ENCODE results near the gene SPIB.

Gene SPIB

GRCh38 chr19:50449236-50449899, 30.6 kb downstream of the SPIB start:
- no peak for DNase-seq
- H3K36me3 ChIP-seq, result no peaks in the 10 kb centered on the region
- H3K9me3 ChIP-seq (ENCODE audit: severe bottlenecking), result no peaks in the 10 kb centered on the region
- no peak overlapping the region for H3K4me3 ChIP-seq (ENCODE audit: low read depth, low read length)
- TF ChIP-seq CTCF (IDR thresholded peaks at IDR 0.05; ENCODE audit: low read depth, low read length), result no peak
- H3K27me3 ChIP-seq (ENCODE audit: insufficient read depth, low read depth, severe bottlenecking), result no peaks in the 10 kb centered on the region
- H3K27ac ChIP-seq, result no peak overlapping the region

GRCh38 chr19:50450369-50451222, 31.9 kb downstream of the SPIB start:
- H3K9me3 ChIP-seq (ENCODE audit: severe bottlenecking), result no peaks in the 10 kb centered on the region
- H3K4me3 ChIP-seq (ENCODE audit: low read depth, low read length), result peak overlapping the region; percentile 53
- no peak overlapping the region for H3K27ac ChIP-seq
- no peaks in the 10 kb centered on the region for H3K27me3 ChIP-seq (ENCODE audit: insufficient read depth, low read depth, severe bottlenecking)
- peak; percentile 34 for DNase-seq
- H3K36me3 ChIP-seq, result no peaks in the 10 kb centered on the region
- TF ChIP-seq CTCF (IDR thresholded peaks at IDR 0.05; ENCODE audit: low read depth, low read length), result no peak

- no peaks in the 10 kb centered on the region for H3K9me3 ChIP-seq (ENCODE audit: severe bottlenecking)
- H3K36me3 ChIP-seq, result no peaks in the 10 kb centered on the region
- peak overlapping the region; percentile 53 for H3K4me3 ChIP-seq (ENCODE audit: low read depth, low read length)
- no peak overlapping the region for H3K27ac ChIP-seq
- no peaks in the 10 kb centered on the region for H3K27me3 ChIP-seq (ENCODE audit: insufficient read depth, low read depth, severe bottlenecking)
- no peak for TF ChIP-seq CTCF (IDR thresholded peaks at IDR 0.05; ENCODE audit: low read depth, low read length)
- no peak for DNase-seq
Measured at GRCh38 chr19:50451223-50451534, 32.4 kb downstream of the SPIB start.

- H3K9me3 ChIP-seq (ENCODE audit: severe bottlenecking), result no peaks in the 10 kb centered on the region
- no peak for DNase-seq
- H3K27me3 ChIP-seq (ENCODE audit: insufficient read depth, low read depth, severe bottlenecking), result no peaks in the 10 kb centered on the region
- H3K36me3 ChIP-seq, result no peaks in the 10 kb centered on the region
- no peak for TF ChIP-seq CTCF (IDR thresholded peaks at IDR 0.05; ENCODE audit: low read depth, low read length)
- no peak overlapping the region for H3K4me3 ChIP-seq (ENCODE audit: low read depth, low read length)
- no peak overlapping the region for H3K27ac ChIP-seq
Measured at GRCh38 chr19:50453243-50453642, 34.5 kb downstream of the SPIB start.

- H3K4me3 ChIP-seq (ENCODE audit: low read depth, low read length), result no peak overlapping the region
- TF ChIP-seq CTCF (IDR thresholded peaks at IDR 0.05; ENCODE audit: low read depth, low read length), result no peak
- no peak for DNase-seq
- H3K27ac ChIP-seq, result no peak overlapping the region
- no peaks in the 10 kb centered on the region for H3K27me3 ChIP-seq (ENCODE audit: insufficient read depth, low read depth, severe bottlenecking)
- no peaks in the 10 kb centered on the region for H3K36me3 ChIP-seq
- no peaks in the 10 kb centered on the region for H3K9me3 ChIP-seq (ENCODE audit: severe bottlenecking)
Measured at GRCh38 chr19:50455992-50456391, 37.3 kb downstream of the SPIB start.
